Tibial nerve (tissue), 4 donors: Measurements from ENCODE around the gene PHKB.

ENCODE experiments used
- CTCF ChIP-seq, 5 experiments: fragments of 200-600 bp in 3 of 5; fragments of 450-650 bp in 2 of 5; sonication (generic) in 3 of 5; IDR thresholded peaks; one replicate each; pipeline ENCODE4 v1.5.1; 2016 to 2019; ENCODE audit warnings: antibody characterized with exemption in 5 of 5, mild to moderate bottlenecking in 3 of 5, moderate library complexity in 2 of 5
- EP300 ChIP-seq, 2 donors: sonication (generic); formaldehyde crosslinking; IDR thresholded peaks; one replicate each; pipeline ENCODE4 v1.6.1; 2017; ENCODE audit warnings: antibody characterized with exemption in 2 of 2, mild to moderate bottlenecking in 1 of 2
- POLR2A ChIP-seq, 2 donors: fragments of 450-650 bp; IDR thresholded peaks; one replicate each; pipeline ENCODE4 v1.6.1; 2017; ENCODE audit warnings: antibody characterized with exemption in 2 of 2, mild to moderate bottlenecking in 2 of 2, moderate library complexity in 2 of 2

DNA sequence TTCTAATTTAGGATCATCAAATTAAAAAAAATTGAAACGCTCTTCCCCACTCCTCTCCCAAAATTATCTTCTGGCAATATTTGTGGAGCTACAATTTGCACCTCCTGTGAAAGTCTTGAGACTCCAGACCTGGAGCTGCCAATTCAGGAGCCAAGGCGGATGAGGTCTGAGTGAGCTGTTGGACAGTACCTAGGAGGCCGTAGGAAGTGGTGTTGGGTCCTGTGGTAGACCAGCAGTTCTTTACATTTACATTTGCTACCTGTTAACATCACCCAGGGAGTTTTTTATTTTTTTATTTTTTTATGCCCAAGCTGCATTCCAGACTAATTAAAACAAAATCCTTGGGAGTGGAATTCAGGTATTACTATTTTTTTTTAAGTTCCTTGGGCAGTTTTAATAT, 271.0 kb downstream of the PHKB start:
- TF ChIP-seq CTCF (IDR thresholded peaks at IDR 0.05), result no peak
- TF ChIP-seq EP300 (IDR thresholded peaks at IDR 0.05), result no peak
- no peak for TF ChIP-seq POLR2A (IDR thresholded peaks at IDR 0.05)
